ENCODE data around the gene CACNA2D1. TPM values are rescaled to one million over a fixed set of nuclear protein-coding genes. Genes with fewer than 3 reads are reported as not detected.

Gene CACNA2D1
- total RNA-seq, 4 donors from 2014 or later = 29.8 to 47.6 (median 36.6) TPM

DNA sequence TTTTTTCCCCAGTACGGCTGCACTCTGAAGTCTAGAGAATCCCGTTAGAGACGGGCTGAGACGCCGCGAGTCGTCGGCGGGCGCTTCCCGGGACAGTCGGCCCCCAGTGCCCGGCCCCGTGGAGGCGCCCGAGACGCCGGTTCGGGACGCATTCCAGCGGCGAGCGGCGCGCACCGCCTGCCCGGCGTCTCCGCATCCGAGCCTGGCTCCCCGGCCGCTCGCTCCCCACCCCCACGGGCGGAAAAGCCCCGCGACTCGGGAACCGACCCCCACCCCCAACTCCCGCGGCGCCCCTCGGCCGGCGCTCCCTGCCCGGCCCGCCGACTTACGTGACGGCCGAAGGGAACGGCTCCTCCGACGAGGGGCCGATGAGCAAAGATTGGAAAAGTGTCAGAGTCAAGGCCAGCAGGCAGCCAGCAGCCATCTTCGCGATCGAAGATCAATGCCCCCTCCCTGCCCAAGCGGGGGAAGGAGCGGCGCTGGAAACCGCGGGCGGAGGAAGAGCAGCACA, 486 bp downstream of the CACNA2D1 start:
- peak; percentile 53 for ATAC-seq
- Histone ChIP-seq H3K9me3 (no peaks in the 10 kb centered on the region), H3K4me3 (peak overlapping the region; percentile 84 to 85), H3K27ac (peak overlapping the region; percentile 70 to 98 (median 95)), H3K4me1 (peaks cover 0 to 32% (median 6%) of the 10 kb centered on the region in 3 donors), H3K36me3 (no peaks in the 10 kb centered on the region), H3K27me3 (no peaks in the 10 kb centered on the region)
- 0% methylated on average over 8 of the region's 64 CpGs; no CpG with 5 or more reads in 1 of the 2 donors for WGBS, 2 donors (ENCODE audit: low coverage in 1 of 2)
- TF ChIP-seq POLR2A (IDR thresholded peaks at IDR 0.05) (no peak), POLR2AphosphoS5 (IDR thresholded peaks at IDR 0.05) (peak; percentile 7)
- TF ChIP-seq, protein P1, sequence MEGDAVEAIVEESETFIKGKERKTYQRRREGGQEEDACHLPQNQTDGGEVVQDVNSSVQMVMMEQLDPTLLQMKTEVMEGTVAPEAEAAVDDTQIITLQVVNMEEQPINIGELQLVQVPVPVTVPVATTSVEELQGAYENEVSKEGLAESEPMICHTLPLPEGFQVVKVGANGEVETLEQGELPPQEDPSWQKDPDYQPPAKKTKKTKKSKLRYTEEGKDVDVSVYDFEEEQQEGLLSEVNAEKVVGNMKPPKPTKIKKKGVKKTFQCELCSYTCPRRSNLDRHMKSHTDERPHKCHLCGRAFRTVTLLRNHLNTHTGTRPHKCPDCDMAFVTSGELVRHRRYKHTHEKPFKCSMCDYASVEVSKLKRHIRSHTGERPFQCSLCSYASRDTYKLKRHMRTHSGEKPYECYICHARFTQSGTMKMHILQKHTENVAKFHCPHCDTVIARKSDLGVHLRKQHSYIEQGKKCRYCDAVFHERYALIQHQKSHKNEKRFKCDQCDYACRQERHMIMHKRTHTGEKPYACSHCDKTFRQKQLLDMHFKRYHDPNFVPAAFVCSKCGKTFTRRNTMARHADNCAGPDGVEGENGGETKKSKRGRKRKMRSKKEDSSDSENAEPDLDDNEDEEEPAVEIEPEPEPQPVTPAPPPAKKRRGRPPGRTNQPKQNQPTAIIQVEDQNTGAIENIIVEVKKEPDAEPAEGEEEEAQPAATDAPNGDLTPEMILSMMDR (IDR thresholded peaks at IDR 0.05) = no peak

DNA sequence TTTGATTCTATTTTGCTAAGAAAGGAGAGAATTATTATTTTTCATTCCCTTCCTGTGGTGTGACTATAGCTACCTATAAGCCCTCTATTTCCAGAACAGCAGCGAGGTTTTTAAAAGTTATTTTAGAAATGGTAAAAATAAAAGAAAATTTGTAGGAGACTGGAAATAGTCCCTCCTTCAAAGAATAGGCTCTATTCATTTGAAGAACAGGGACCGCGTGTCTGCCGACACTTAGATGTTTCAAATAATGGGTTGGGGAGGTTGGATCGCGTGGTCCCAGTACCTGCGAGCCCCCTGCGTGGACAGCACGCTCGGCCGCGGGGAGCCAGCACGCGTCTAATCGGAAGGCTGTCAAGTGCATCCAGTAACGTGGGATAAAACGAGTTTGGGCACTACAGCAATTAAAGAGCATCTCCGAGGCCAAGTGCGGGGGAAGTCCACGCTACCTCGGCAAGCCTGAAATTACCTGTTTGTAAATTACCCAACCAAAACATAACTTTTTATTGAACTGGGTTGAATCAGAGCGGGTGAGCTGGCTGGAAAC, 1.0 kb downstream of the CACNA2D1 start:
- TF ChIP-seq POLR2A (IDR thresholded peaks at IDR 0.05) = no peak
- no peak for TF ChIP-seq EP300 (IDR thresholded peaks at IDR 0.05)
- TF ChIP-seq, protein P1 (IDR thresholded peaks at IDR 0.05) = no peak
- TF ChIP-seq POLR2AphosphoS5 (IDR thresholded peaks at IDR 0.05) = no peak
- 4 to 6% methylated on average over 7 to 22 of the region's 22 CpGs for WGBS, 2 donors (ENCODE audit: low coverage in 1 of 2)
- Histone ChIP-seq H3K27ac (peak overlapping the region; percentile 70 to 98 (median 95)), H3K9me3 (no peaks in the 10 kb centered on the region), H3K36me3 (no peaks in the 10 kb centered on the region), H3K4me3 (peak overlapping the region; percentile 84 to 85), H3K27me3 (no peaks in the 10 kb centered on the region), H3K4me1 (peaks cover 0 to 32% (median 6%) of the 10 kb centered on the region in 3 donors)
- no peak for ATAC-seq

DNA sequence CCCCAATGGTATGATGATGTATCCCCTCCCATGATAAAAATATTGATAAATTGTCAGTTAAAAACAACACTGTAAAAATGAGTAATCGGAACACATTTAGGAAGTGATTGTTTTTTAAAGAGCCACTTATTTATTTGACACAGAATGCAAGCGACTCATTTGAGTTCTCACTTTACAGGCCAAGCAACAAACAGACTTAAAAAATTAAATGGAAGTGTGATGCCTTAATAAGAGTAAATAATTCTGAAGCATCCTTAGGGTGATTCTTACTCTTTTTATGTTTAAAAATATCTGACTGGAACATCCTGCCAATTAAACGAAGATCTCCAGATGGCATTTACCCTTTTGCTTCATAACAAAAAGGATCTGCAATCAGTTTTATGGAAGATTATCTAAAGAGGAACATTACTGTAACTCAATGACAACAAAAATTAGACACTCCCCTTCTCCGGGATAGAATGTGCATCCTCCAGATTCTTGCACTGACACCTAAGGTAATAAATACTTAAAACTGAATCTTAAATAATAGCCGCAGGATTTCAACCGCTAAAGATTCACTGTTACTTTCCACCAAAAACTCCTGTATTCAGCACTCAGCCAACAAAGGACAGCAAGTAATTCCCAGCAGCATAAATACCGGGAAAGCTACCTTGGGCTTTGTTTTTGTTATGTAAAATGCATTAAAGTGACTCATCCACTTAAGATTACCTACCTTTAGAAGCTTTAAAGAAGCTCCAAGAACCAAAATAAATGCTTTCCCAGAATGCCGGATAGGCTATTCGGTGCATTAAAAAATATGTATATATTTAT, 1.7 kb downstream of the CACNA2D1 start:
- peaks cover 0 to 32% (median 6%) of the 10 kb centered on the region in 3 donors for H3K4me1 ChIP-seq
- no peaks in the 10 kb centered on the region for H3K36me3 ChIP-seq
- H3K9me3 ChIP-seq = no peaks in the 10 kb centered on the region
- 26 to 48% methylated on average over 9 of the region's 9 CpGs for WGBS, 2 donors (ENCODE audit: low coverage in 1 of 2)
- TF ChIP-seq POLR2AphosphoS5 (IDR thresholded peaks at IDR 0.05) (no peak), POLR2A (IDR thresholded peaks at IDR 0.05) (no peak), EP300 (IDR thresholded peaks at IDR 0.05) (no peak)
- TF ChIP-seq, protein P1 (IDR thresholded peaks at IDR 0.05) = no peak
- no peaks in the 10 kb centered on the region for H3K27me3 ChIP-seq
- peak overlapping the region; percentile 84 to 85 for H3K4me3 ChIP-seq
- ATAC-seq = no peak
- H3K27ac ChIP-seq = peak overlapping the region in 2 of 4 donors; percentile 95 to 98

DNA sequence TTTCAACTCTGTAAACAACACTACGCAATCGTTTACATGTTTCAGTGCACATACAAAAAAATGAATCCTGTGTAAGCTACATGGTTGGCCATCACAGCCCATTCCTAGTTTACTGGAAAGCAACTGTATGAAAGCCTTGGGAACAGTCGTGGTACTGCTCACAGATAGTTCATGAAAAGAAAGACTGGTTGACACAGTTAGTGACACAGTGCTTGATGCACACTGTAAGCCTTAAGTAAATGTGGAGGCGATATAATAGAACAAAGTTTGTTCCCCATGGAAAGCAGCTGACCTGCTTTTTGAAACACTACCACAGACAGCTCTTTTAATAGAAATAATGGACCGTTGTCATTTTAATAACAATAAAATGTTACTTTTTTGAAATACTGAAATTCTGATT, 5.1 kb downstream of the CACNA2D1 start:
- TF ChIP-seq, protein P1 (IDR thresholded peaks at IDR 0.05) = no peak
- TF ChIP-seq POLR2A (IDR thresholded peaks at IDR 0.05) (no peak), POLR2AphosphoS5 (IDR thresholded peaks at IDR 0.05) (no peak), EP300 (IDR thresholded peaks at IDR 0.05) (no peak)
- no peak overlapping the region for H3K4me3 ChIP-seq
- no peaks in the 10 kb centered on the region for H3K27me3 ChIP-seq
- H3K4me1 ChIP-seq = peaks cover 0 to 25% (median 6%) of the 10 kb centered on the region in 3 donors
- WGBS, 2 donors (ENCODE audit: low coverage in 1 of 2) = 79 to 83% methylated on average over 4 to 5 of the region's 5 CpGs
- no peaks in the 10 kb centered on the region for H3K36me3 ChIP-seq
- H3K27ac ChIP-seq = no peak overlapping the region
- no peak for ATAC-seq
- no peaks in the 10 kb centered on the region for H3K9me3 ChIP-seq
